Measurements from ENCODE around the gene EARS2. TPM values are rescaled to one million over a fixed set of nuclear protein-coding genes. Genes with fewer than 3 reads are reported as not detected.

Gene EARS2
- total and polyA plus RNA-seq, 9 of the 15 experiments (the other 6 are each of a cell fraction or from before 2014, with no cell fraction given) = 17.6 to 58.6 (median 36.3) TPM

DNA sequence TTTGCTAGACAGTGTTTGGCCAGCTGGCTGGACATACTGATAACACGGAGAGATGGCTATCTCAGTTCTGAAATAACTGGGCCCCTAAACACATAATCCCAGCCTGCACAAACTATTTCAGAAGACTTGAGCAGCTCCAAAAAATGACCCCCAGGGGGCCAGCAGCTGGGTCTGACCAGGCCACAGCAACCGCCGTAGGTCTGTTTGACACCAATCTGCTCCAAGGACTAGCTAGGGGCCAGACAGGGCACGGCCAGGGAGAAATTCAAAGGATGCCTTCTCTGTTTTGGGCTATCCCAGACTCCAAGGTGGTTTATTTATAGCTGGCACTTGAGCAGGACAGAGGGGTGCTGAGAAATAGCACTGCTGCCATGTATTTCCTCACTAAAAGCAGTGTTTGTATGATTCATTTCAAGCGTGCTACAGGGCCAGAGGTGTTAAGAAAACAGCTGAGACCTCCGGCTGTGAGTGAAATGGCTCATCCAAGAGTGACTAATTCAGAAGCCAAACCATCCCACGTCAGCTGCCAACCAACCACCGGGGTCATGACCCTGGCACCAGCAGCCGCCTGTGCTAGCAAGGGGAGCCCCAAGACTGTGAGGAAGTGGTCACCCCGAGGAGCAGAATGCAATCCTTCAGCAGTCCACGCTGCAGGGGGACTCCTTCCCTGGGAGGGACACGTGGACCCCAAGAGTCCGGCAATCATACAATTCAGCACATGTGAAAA is 52.5 kb downstream of the EARS2 start (continued):
- no peak for TF ChIP-seq KLF13 (tag; IDR thresholded peaks at IDR 0.05; ENCODE audit: borderline replicate concordance, low read depth)
- peak; percentile 49; the same call in 1 of the 2 replicates for TF ChIP-seq SMARCA4 (IDR thresholded peaks at IDR 0.05)
- no peak for TF ChIP-seq ZSCAN29 (IDR thresholded peaks at IDR 0.05)
- TF ChIP-seq SAFB2 (IDR thresholded peaks at IDR 0.05; ENCODE audit: borderline replicate concordance, low read depth, low read length, severe bottlenecking) = no peak
- TF ChIP-seq GABPA (tag; conservative IDR thresholded peaks at IDR 0.05; ENCODE audit: low read depth) = no peak
- peak; percentile 67; the same call in 1 of the 2 replicates for TF ChIP-seq ZNF24 (IDR thresholded peaks at IDR 0.05)
- TF ChIP-seq SAP30 (IDR thresholded peaks at IDR 0.05; ENCODE audit: borderline replicate concordance, insufficient read depth, low read depth, low read length, poor library complexity, severe bottlenecking) = no peak
- 0 out of 2 replicates have a peak, but pooled peaks have one; percentile 10 for TF ChIP-seq MYC (IDR thresholded peaks at IDR 0.05; ENCODE audit: low read depth, low read length)
- no peak for TF ChIP-seq MYC (CRISPR knock-in tag; IDR thresholded peaks at IDR 0.05; ENCODE audit: borderline replicate concordance, low read depth)
- TF ChIP-seq, protein P1, sequence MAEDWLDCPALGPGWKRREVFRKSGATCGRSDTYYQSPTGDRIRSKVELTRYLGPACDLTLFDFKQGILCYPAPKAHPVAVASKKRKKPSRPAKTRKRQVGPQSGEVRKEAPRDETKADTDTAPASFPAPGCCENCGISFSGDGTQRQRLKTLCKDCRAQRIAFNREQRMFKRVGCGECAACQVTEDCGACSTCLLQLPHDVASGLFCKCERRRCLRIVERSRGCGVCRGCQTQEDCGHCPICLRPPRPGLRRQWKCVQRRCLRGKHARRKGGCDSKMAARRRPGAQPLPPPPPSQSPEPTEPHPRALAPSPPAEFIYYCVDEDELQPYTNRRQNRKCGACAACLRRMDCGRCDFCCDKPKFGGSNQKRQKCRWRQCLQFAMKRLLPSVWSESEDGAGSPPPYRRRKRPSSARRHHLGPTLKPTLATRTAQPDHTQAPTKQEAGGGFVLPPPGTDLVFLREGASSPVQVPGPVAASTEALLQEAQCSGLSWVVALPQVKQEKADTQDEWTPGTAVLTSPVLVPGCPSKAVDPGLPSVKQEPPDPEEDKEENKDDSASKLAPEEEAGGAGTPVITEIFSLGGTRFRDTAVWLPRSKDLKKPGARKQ (CRISPR knock-in tag; IDR thresholded peaks at IDR 0.05) = no peak
- TF ChIP-seq, protein P2, sequence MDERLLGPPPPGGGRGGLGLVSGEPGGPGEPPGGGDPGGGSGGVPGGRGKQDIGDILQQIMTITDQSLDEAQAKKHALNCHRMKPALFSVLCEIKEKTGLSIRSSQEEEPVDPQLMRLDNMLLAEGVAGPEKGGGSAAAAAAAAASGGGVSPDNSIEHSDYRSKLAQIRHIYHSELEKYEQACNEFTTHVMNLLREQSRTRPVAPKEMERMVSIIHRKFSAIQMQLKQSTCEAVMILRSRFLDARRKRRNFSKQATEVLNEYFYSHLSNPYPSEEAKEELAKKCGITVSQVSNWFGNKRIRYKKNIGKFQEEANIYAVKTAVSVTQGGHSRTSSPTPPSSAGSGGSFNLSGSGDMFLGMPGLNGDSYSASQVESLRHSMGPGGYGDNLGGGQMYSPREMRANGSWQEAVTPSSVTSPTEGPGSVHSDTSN (CRISPR knock-in tag; IDR thresholded peaks at IDR 0.05; ENCODE audit: low read depth) = no peak
- TF ChIP-seq, protein P2 (tag; conservative IDR thresholded peaks at IDR 0.05; ENCODE audit: low read depth) = no peak
- no peak for TF ChIP-seq CREB1 (IDR thresholded peaks at IDR 0.05)
- TF ChIP-seq CREB1 (CRISPR knock-in tag; IDR thresholded peaks at IDR 0.05) = no peak; the same call in 1 of the 2 replicates
- no peak for TF ChIP-seq ZNF561 (CRISPR knock-in tag; conservative IDR thresholded peaks at IDR 0.05)
- no peak for TF ChIP-seq RUNX1 (IDR thresholded peaks at IDR 0.05; ENCODE audit: low read depth)
- TF ChIP-seq ZNF354B (CRISPR knock-in tag; IDR thresholded peaks at IDR 0.05) = no peak
- TF ChIP-seq KAT7 (CRISPR knock-in tag; IDR thresholded peaks at IDR 0.05; ENCODE audit: borderline replicate concordance) = no peak
- no peak for TF ChIP-seq TAF15 (IDR thresholded peaks at IDR 0.05; ENCODE audit: low read depth, low read length)
- TF ChIP-seq PPARD (CRISPR knock-in tag; IDR thresholded peaks at IDR 0.05) = no peak
- TF ChIP-seq ZKSCAN1 (IDR thresholded peaks at IDR 0.05; ENCODE audit: low read depth, low read length) = no peak
- TF ChIP-seq, protein P3, sequence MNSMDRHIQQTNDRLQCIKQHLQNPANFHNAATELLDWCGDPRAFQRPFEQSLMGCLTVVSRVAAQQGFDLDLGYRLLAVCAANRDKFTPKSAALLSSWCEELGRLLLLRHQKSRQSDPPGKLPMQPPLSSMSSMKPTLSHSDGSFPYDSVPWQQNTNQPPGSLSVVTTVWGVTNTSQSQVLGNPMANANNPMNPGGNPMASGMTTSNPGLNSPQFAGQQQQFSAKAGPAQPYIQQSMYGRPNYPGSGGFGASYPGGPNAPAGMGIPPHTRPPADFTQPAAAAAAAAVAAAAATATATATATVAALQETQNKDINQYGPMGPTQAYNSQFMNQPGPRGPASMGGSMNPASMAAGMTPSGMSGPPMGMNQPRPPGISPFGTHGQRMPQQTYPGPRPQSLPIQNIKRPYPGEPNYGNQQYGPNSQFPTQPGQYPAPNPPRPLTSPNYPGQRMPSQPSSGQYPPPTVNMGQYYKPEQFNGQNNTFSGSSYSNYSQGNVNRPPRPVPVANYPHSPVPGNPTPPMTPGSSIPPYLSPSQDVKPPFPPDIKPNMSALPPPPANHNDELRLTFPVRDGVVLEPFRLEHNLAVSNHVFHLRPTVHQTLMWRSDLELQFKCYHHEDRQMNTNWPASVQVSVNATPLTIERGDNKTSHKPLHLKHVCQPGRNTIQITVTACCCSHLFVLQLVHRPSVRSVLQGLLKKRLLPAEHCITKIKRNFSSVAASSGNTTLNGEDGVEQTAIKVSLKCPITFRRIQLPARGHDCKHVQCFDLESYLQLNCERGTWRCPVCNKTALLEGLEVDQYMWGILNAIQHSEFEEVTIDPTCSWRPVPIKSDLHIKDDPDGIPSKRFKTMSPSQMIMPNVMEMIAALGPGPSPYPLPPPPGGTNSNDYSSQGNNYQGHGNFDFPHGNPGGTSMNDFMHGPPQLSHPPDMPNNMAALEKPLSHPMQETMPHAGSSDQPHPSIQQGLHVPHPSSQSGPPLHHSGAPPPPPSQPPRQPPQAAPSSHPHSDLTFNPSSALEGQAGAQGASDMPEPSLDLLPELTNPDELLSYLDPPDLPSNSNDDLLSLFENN (IDR thresholded peaks at IDR 0.05; ENCODE audit: low read depth in 2 of 2, low read length in 2 of 2) = no peak
